ENCODE measurements around the gene CACNA1A. TPM values are rescaled to one million over a fixed set of nuclear protein-coding genes. Genes with fewer than 3 reads are reported as not detected.

Gene CACNA1A
- total RNA-seq, 1 donor = 42.8 TPM

DNA sequence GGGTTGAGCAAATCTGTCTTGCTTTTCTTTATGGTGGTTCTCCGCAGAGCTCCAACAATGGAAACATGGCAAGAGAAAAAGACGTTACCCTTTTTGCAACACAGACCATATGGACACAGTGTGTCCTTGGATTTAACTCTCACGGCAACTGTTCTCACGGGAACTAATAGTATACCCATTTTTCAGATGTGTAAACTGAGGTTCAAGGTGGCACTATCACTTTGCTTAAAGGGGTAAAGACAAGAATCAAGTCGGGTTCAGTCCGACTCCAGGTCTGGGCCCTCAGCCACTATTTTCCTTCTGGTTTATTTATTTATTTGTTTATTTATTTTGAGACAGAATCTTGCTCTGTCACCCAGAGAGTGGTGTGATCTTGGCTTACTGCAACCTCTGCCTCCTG, 176.0 kb downstream of the CACNA1A start:
- TF ChIP-seq, protein P1, sequence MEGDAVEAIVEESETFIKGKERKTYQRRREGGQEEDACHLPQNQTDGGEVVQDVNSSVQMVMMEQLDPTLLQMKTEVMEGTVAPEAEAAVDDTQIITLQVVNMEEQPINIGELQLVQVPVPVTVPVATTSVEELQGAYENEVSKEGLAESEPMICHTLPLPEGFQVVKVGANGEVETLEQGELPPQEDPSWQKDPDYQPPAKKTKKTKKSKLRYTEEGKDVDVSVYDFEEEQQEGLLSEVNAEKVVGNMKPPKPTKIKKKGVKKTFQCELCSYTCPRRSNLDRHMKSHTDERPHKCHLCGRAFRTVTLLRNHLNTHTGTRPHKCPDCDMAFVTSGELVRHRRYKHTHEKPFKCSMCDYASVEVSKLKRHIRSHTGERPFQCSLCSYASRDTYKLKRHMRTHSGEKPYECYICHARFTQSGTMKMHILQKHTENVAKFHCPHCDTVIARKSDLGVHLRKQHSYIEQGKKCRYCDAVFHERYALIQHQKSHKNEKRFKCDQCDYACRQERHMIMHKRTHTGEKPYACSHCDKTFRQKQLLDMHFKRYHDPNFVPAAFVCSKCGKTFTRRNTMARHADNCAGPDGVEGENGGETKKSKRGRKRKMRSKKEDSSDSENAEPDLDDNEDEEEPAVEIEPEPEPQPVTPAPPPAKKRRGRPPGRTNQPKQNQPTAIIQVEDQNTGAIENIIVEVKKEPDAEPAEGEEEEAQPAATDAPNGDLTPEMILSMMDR (IDR thresholded peaks at IDR 0.05; ENCODE audit: insufficient read depth, low read length) = no peak
- no peak for DNase-seq (ENCODE audit: low read depth)
- no peak overlapping the region for H3K4me3 ChIP-seq (ENCODE audit: low read depth, low read length)

DNA sequence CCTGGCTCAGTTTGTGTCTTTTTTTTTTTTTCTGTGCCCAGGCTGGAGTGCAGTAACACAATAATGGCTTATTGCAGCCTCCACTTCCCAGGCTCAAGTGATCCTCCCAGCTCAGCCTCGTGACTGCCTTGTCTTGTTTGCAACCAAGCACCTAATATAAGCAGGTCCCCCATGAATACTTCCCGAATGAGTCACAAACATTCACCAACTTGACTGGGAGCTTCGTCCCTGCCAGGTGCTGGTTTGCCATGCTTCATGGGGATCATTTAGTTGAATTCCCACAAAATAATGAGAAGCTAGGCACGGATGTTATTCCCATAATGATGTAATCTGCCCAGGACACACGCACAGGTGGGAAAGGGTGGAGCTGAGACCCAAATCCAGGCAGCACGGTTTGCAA, 176.5 kb downstream of the CACNA1A start:
- TF ChIP-seq, protein P1 (IDR thresholded peaks at IDR 0.05; ENCODE audit: insufficient read depth, low read length) = no peak
- H3K4me3 ChIP-seq (ENCODE audit: low read depth, low read length) = no peak overlapping the region
- no peak for DNase-seq (ENCODE audit: low read depth)

DNA sequence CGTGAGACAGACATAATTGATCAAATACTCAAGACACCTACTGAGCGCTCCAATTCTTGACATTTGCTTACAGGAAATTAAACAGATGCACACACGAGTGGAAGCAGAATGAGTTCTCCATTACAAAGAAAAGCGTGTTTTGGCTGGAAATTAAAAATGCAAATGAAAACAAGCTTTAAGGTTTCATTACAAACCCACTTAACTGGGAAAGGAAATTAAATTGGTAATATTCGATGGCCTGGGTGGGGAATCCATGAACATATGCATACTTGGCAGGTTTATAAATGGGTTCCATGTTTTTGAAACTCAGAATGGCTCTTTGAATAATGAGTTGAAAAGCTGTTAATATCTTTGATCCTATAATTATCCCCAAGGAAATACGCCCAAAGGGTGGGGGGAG, 178.0 kb downstream of the CACNA1A start:
- TF ChIP-seq, protein P1 (IDR thresholded peaks at IDR 0.05; ENCODE audit: insufficient read depth, low read length) = no peak
- no peak for DNase-seq (ENCODE audit: low read depth)
- no peak overlapping the region for H3K4me3 ChIP-seq (ENCODE audit: low read depth, low read length)

DNA sequence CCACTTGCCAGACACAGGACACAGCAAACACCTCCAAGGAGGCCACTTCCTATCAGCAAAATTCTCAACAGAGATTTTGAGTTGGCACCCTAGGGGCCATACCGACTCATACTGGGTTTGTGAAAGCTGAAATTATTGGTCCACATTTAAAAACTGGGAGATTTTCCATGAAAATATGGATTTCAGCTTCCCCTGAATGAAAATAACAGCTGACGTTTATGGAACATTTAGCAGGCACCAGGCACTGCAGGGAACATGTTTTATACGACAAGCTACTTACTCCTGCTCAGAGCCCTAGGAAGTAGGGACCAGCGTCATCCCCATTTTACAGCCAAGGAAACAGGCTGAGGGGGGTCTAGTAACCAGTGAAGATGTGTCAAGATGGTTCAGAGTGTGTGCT, 186.8 kb downstream of the CACNA1A start:
- TF ChIP-seq, protein P1 (IDR thresholded peaks at IDR 0.05; ENCODE audit: insufficient read depth, low read length) = no peak
- no peak for DNase-seq (ENCODE audit: low read depth)
- no peak overlapping the region for H3K4me3 ChIP-seq (ENCODE audit: low read depth, low read length)

DNA sequence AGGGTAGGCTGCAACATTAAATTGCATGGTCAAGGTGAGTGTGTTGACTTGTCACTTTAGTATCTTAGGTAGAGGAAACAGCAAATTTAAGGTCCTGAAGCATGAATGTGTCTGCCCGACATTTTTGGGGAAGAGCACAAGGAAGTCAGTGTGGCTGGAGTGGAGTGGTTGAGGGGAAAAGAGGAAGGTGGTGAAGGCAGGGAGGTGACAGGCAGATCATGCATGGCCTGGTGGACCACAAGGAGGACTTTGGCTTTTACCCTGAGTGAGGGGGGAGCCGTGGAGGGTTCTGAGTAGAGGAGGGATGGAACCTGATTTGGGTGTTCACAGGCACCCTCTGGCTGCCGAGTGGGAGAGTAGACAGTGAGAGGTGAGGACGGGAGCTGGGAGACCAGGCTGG, 188.1 kb downstream of the CACNA1A start:
- TF ChIP-seq, protein P1 (IDR thresholded peaks at IDR 0.05; ENCODE audit: insufficient read depth, low read length) = no peak
- DNase-seq (ENCODE audit: low read depth) = no peak
- no peak overlapping the region for H3K4me3 ChIP-seq (ENCODE audit: low read depth, low read length)

DNA sequence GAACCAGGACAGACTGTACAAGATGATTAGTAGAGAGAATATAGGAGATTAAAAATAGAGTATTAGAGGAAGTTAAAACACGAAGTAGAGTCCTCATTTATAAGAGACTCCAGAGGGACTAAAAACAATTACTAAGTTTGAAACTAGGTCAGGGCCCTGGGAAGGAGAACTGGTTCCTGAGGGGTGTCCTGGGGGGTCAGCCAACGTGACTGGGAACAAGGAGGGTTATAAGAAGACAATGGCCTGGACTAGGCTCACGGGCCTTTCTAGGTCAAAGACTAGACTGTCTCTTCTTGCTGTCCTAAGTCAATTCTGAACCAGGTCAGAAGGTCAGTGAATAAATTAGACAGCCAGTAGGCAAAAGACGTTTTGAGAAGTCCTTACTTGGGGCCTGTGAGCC, 190.8 kb downstream of the CACNA1A start:
- H3K4me3 ChIP-seq (ENCODE audit: low read depth, low read length) = no peak overlapping the region
- no peak for DNase-seq (ENCODE audit: low read depth)
- TF ChIP-seq, protein P1 (IDR thresholded peaks at IDR 0.05; ENCODE audit: insufficient read depth, low read length) = no peak

DNA sequence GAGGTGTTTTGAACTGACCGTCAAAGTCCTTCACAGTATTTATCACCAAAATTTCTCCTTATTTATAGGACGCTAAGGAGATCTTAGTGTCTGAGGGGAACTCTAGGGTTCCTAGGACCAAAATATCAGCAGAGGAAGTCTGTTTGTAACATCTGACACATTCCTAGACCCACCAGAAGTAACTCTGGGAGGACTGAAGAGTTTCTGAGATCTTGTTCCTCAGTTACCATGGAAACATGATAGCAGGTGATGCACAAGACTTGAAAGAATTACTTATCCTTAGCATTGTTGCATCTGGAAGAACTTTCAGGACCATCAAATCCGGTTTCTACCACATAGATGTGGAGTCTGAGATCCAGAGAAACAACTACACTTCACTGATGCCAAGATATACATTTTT, 191.5 kb downstream of the CACNA1A start:
- no peak overlapping the region for H3K4me3 ChIP-seq (ENCODE audit: low read depth, low read length)
- TF ChIP-seq, protein P1 (IDR thresholded peaks at IDR 0.05; ENCODE audit: insufficient read depth, low read length) = no peak
- DNase-seq (ENCODE audit: low read depth) = no peak

Data from fibroblast of the aortic adventitia (primary cell).